DND-41 (cell line): ENCODE results near the gene TRIM33.

Experiments
- ATAC-seq: fragments of 200-7000 bp; cut with Tn5 transposase; 3 replicates; pipeline ENCODE4 v1.9.1; 2021; ENCODE audit warnings: low read depth; ENCODE audit not compliant: insufficient read depth
- DNase-seq: peaks from one replicate; pipeline ENCODE4 v3.0.0-alpha.2; 2020
- H2AFZ ChIP-seq: 2 replicates; pipeline ENCODE4 v1.6.0; 2012; ENCODE audit warnings: low read depth, low read length
- H3K27ac ChIP-seq: 2 replicates; pipeline ENCODE4 v1.5.1; 2012; ENCODE audit warnings: low read length, inconsistent platforms
- H3K27me3 ChIP-seq: fragments of 200-600 bp; sonication (generic); 2 replicates; pipeline ENCODE4 v1.6.0; 2012; ENCODE audit warnings: low read length, mild to moderate bottlenecking, inconsistent platforms; ENCODE audit not compliant: insufficient read depth, poor library complexity
- H3K36me3 ChIP-seq: 2 replicates; pipeline ENCODE4 v1.5.1; 2012; ENCODE audit warnings: low read length, inconsistent platforms; ENCODE audit not compliant: insufficient read depth
- H3K4me1 ChIP-seq: 2 replicates; pipeline ENCODE4 v1.5.1; 2012; ENCODE audit warnings: mild to moderate bottlenecking, low read length; ENCODE audit not compliant: insufficient read depth
- H3K4me2 ChIP-seq: 2 replicates; pipeline ENCODE4 v1.6.0; 2012; ENCODE audit warnings: mild to moderate bottlenecking, moderate library complexity, low read length, inconsistent platforms; ENCODE audit not compliant: insufficient read depth
- H3K4me3 ChIP-seq, 2 experiments: fragments of 200-600 bp in 1 of 2; shearing (Covaris generic) in 1 of 2; 2 replicates each; pipeline ENCODE4 v1.5.1; 2012 to 2016; ENCODE audit warnings: inconsistent platforms in 2 of 2, low read length in 2 of 2, mild to moderate bottlenecking in 2 of 2, low read depth in 1 of 2, moderate library complexity in 1 of 2
- H3K79me2 ChIP-seq: 2 replicates; pipeline ENCODE4 v1.6.0; 2012; ENCODE audit warnings: low read length, inconsistent platforms; ENCODE audit not compliant: insufficient read depth
- H3K9ac ChIP-seq: 2 replicates; pipeline ENCODE4 v1.6.0; 2012; ENCODE audit warnings: low read depth, mild to moderate bottlenecking, inconsistent platforms, low read length, moderate library complexity
- H3K9me3 ChIP-seq: 2 replicates; pipeline ENCODE4 v1.5.1; 2012; ENCODE audit warnings: low read length, moderate library complexity, mild to moderate bottlenecking, inconsistent platforms; ENCODE audit not compliant: insufficient read depth, severe bottlenecking
- H4K20me1 ChIP-seq: 2 replicates; pipeline ENCODE4 v1.6.0; 2012; ENCODE audit warnings: low read length; ENCODE audit not compliant: insufficient read depth
- EZH2 ChIP-seq: IDR thresholded peaks from 3 replicates; pipeline ENCODE4 v1.6.1; 2012; ENCODE audit warnings: borderline replicate concordance, low read depth, mild to moderate bottlenecking, moderate library complexity, low read length, inconsistent platforms; ENCODE audit not compliant: severe bottlenecking
- TF ChIP-seq, protein P1 (sequence below): IDR thresholded peaks from 2 replicates; pipeline ENCODE4 v1.5.1; 2012; ENCODE audit warnings: borderline replicate concordance, low read length, moderate library complexity, mild to moderate bottlenecking; ENCODE audit not compliant: poor library complexity, severe bottlenecking; ENCODE audit errors: extremely low read depth

Gene TRIM33

DNA sequence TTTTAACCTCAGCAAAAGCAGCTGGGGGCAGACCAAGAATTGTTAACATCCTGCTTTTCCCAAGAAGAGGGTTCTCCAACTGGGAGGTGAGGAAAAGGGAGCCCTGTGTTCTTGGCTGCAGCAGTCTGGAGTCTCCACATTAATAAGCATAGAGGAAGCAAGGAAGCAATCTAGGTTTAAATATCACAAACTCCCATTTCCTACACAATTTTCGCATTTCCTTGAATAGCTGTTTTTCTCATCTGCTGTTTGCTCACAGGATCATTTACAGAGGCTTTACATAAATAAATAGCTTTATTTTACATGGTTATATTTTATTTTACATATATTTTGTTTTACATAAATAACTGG, 124.0 kb downstream of the TRIM33 start:
- DNase-seq (no peak), ATAC-seq (no peak)
- H3K4me2 ChIP-seq: no peak overlapping the region

DNA sequence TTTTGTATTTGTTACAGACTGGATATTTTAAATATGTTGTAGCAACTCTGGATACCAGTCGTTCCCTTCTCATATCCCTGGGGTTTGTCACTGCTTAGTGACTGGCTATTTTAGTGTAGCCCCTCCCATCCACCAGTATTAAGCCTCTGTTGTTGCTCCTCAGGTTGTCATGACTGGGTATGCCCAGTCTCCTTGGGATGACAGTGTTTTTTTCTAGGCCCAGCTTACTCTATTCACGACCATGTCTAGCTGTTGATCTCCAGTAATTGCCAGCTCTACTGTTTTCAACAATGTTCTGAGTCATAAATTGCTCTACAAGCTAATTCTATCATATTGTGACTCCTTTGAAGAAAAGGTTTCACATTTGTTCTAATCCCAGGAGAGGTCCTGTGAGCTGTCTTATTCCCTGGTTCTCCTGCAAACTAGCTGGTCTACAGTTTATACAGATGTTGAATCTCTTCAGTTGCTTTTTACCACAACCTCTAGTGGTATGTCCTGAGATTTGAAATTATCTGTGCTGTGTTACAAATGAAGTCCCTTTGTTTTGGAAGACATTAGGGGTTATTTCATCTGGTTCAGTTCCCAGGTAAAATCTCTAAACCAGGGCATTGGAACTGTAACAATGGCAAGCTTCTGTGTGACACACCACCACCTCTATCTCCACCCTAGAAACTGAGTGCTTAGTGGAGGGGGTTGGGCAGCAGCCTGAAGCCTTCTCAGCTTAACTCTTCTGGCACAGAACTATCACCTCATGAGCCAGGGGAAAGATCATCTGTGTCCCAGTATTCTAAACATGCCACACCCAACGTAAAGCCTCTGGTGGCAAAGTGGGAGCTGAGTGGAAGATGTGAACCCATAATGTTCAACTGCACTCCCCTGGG, 124.6 kb downstream of the TRIM33 start:
- H3K4me2 ChIP-seq: no peak overlapping the region
- no peaks in the 10 kb centered on the region for H3K79me2 ChIP-seq
- H3K27me3 ChIP-seq: no peaks in the 10 kb centered on the region
- ATAC-seq: peak; percentile 44; the same call in 2 of the 3 replicates
- no peak overlapping the region for H2AFZ ChIP-seq
- H3K4me1 ChIP-seq: no peaks in the 10 kb centered on the region
- H3K36me3 ChIP-seq: peaks cover 7% of the 10 kb centered on the region; the same call in 1 of the 2 replicates
- no peak overlapping the region for H3K27ac ChIP-seq
- H3K9ac ChIP-seq: no peak overlapping the region
- TF ChIP-seq EZH2: no peak
- TF ChIP-seq, protein P1, sequence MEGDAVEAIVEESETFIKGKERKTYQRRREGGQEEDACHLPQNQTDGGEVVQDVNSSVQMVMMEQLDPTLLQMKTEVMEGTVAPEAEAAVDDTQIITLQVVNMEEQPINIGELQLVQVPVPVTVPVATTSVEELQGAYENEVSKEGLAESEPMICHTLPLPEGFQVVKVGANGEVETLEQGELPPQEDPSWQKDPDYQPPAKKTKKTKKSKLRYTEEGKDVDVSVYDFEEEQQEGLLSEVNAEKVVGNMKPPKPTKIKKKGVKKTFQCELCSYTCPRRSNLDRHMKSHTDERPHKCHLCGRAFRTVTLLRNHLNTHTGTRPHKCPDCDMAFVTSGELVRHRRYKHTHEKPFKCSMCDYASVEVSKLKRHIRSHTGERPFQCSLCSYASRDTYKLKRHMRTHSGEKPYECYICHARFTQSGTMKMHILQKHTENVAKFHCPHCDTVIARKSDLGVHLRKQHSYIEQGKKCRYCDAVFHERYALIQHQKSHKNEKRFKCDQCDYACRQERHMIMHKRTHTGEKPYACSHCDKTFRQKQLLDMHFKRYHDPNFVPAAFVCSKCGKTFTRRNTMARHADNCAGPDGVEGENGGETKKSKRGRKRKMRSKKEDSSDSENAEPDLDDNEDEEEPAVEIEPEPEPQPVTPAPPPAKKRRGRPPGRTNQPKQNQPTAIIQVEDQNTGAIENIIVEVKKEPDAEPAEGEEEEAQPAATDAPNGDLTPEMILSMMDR: no peak
- no peaks in the 10 kb centered on the region for H4K20me1 ChIP-seq
- DNase-seq: no peak
- H3K9me3 ChIP-seq: peaks cover 26% of the 10 kb centered on the region
- H3K4me3 ChIP-seq: no peak overlapping the region

More for the DNA sequence above, 124.0 kb downstream of the TRIM33 start:
- Histone ChIP-seq H3K9ac (no peak overlapping the region), H3K27ac (no peak overlapping the region), H3K4me3 (no peak overlapping the region), H3K27me3 (no peaks in the 10 kb centered on the region), H3K9me3 (peaks cover 26% of the 10 kb centered on the region), H3K36me3 (peaks cover 13% of the 10 kb centered on the region; the same call in 1 of the 2 replicates), H4K20me1 (no peaks in the 10 kb centered on the region), H3K4me1 (no peaks in the 10 kb centered on the region), H3K79me2 (no peaks in the 10 kb centered on the region), H2AFZ (no peak overlapping the region)
- no peak for TF ChIP-seq EZH2
- TF ChIP-seq, protein P1: no peak

- Histone ChIP-seq H3K27me3 (no peaks in the 10 kb centered on the region), H3K4me2 (no peak overlapping the region), H3K9ac (no peak overlapping the region), H3K27ac (no peak overlapping the region), H3K9me3 (peaks cover 23% of the 10 kb centered on the region), H4K20me1 (no peaks in the 10 kb centered on the region), H2AFZ (no peak overlapping the region), H3K4me1 (no peaks in the 10 kb centered on the region), H3K36me3 (no peaks in the 10 kb centered on the region), H3K4me3 (no peak overlapping the region), H3K79me2 (no peaks in the 10 kb centered on the region)
- DNase-seq (no peak), ATAC-seq (no peak)
- no peak for TF ChIP-seq EZH2
- TF ChIP-seq, protein P1: no peak
These were observed 126.1 kb downstream of the TRIM33 start for GRCh38 chr1:114384922-114385321.
